OCI-LY7 (cell line): ENCODE results near the gene SMOC2.

Source experiments
- EZH2phosphoT487 ChIP-seq: fragments of 200-600 bp; sonication (generic); IDR thresholded peaks from 2 replicates; pipeline ENCODE4 v1.6.1; 2018; ENCODE audit warnings: low read depth, borderline replicate concordance, mild to moderate bottlenecking, mixed run types, antibody characterized with exemption, low read length, moderate library complexity, mixed read lengths
- TF ChIP-seq, protein P1 (sequence below): fragments of 200-600 bp; sonication (generic); conservative IDR thresholded peaks from 2 replicates; pipeline ENCODE4 v1.5.1; 2014; ENCODE audit warnings: mild to moderate bottlenecking, antibody characterized with exemption, low read length, moderate library complexity, mixed read lengths

DNA sequence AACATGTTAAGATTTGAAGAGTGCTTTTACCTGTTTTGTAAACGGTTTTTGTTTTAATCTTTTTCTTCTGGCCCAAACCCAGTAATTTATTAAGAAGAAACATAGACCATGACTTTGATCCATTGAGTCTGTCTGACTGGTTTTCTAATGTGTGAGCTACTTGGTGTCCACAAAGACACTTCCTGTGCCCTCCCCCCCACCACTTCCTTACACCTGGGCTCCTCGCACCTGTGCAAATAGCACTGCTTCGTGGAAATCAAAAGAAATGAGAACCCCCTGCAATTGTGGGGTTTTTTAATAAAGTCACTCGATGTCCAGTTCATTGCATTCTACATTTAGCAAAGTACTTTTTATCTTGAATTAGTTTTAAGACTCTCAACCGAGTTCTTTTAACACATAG is 65.5 kb downstream of the SMOC2 start:
- TF ChIP-seq, protein P1, sequence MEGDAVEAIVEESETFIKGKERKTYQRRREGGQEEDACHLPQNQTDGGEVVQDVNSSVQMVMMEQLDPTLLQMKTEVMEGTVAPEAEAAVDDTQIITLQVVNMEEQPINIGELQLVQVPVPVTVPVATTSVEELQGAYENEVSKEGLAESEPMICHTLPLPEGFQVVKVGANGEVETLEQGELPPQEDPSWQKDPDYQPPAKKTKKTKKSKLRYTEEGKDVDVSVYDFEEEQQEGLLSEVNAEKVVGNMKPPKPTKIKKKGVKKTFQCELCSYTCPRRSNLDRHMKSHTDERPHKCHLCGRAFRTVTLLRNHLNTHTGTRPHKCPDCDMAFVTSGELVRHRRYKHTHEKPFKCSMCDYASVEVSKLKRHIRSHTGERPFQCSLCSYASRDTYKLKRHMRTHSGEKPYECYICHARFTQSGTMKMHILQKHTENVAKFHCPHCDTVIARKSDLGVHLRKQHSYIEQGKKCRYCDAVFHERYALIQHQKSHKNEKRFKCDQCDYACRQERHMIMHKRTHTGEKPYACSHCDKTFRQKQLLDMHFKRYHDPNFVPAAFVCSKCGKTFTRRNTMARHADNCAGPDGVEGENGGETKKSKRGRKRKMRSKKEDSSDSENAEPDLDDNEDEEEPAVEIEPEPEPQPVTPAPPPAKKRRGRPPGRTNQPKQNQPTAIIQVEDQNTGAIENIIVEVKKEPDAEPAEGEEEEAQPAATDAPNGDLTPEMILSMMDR: no peak
- no peak for TF ChIP-seq EZH2phosphoT487
